ENCODE data around the gene CEP89.
"Not testable (repeated sequence)": the region's sequence is repeated elsewhere in the genome, so short reads cannot be mapped to it uniquely, and the experiment has no call there.

CEP89 gene

GRCh38 chr19:32868206-32868950, 103.4 kb downstream of the CEP89 start:
- DNase-seq, result no peak

GRCh38 chr19:32867436-32867835, 104.3 kb downstream of the CEP89 start:
- DNase-seq, result not testable (repeated sequence)

- DNase-seq, result no peak
These were observed 105.0 kb downstream of the CEP89 start for GRCh38 chr19:32866564-32867265.

- DNase-seq, result no peak
These were observed 105.7 kb downstream of the CEP89 start for GRCh38 chr19:32866061-32866460.

- DNase-seq, result no peak
These were observed 106.4 kb downstream of the CEP89 start for GRCh38 chr19:32865326-32865725.

- no peak for DNase-seq
These were observed 107.3 kb downstream of the CEP89 start for GRCh38 chr19:32864318-32865007.

- no peak for DNase-seq
These were observed 107.9 kb downstream of the CEP89 start for GRCh38 chr19:32863841-32864240.

GRCh38 chr19:32863301-32863700, 108.5 kb downstream of the CEP89 start:
- no peak for DNase-seq

GRCh38 chr19:32862741-32863140, 109.0 kb downstream of the CEP89 start:
- no peak for DNase-seq

GRCh38 chr19:32862173-32862572, 109.6 kb downstream of the CEP89 start:
- no peak for DNase-seq

GRCh38 chr19:32861596-32861995, 110.2 kb downstream of the CEP89 start:
- DNase-seq, result no peak

- no peak for DNase-seq
These were observed 112.2 kb downstream of the CEP89 start for GRCh38 chr19:32859591-32859990.

GRCh38 chr19:32858559-32858958, 113.2 kb downstream of the CEP89 start:
- no peak for DNase-seq

GRCh38 chr19:32858155-32858554, 113.6 kb downstream of the CEP89 start:
- no peak for DNase-seq

GRCh38 chr19:32857584-32857983, 114.2 kb downstream of the CEP89 start:
- DNase-seq, result no peak

- not testable (repeated sequence) for DNase-seq
These were observed 114.9 kb downstream of the CEP89 start for GRCh38 chr19:32856818-32857217.

- no peak for DNase-seq
These were observed 119.5 kb downstream of the CEP89 start for GRCh38 chr19:32852216-32852615.

GRCh38 chr19:32848035-32848434, 123.7 kb downstream of the CEP89 start:
- not testable (repeated sequence) for DNase-seq

- DNase-seq, result no peak
These were observed 128.0 kb downstream of the CEP89 start for GRCh38 chr19:32843716-32844245.

- DNase-seq, result no peak
These were observed 129.7 kb downstream of the CEP89 start for GRCh38 chr19:32842061-32842460.

- DNase-seq, result no peak
These were observed 134.2 kb downstream of the CEP89 start for GRCh38 chr19:32837531-32837930.

GRCh38 chr19:32833388-32833787, 138.4 kb downstream of the CEP89 start:
- not testable (repeated sequence) for DNase-seq

- not testable (repeated sequence) for DNase-seq
These were observed 138.9 kb downstream of the CEP89 start for GRCh38 chr19:32832825-32833224.

GRCh38 chr19:32832094-32832493, 139.7 kb downstream of the CEP89 start:
- DNase-seq, result not testable (repeated sequence)

All from CD4-positive, alpha-beta T cell treated with Interleukin-12 subunit alpha and Interleukin-12 subunit beta, for 1 hour (primary cell).